NCI-H1436 treated with DMSO at 0.1 percent for 48 hours (cell line): ENCODE results near the gene FBL.

ENCODE experiments used
- DNase-seq: peaks from one replicate; lab custom pipeline; 2025; lab: John Stamatoyannopoulos, UW

FBL gene

GRCh38 chr19:39788244-39788643, 57.9 kb downstream of the FBL start:
- DNase-seq = no peak
